WTC11 (cell line): ENCODE results near the gene PFKP. TPM values are rescaled to one million over a fixed set of nuclear protein-coding genes. Genes with fewer than 3 reads are reported as not detected.

ENCODE experiments used
- ATAC-seq: fragments of 200-7000 bp; cut with Tn5 transposase; 2 replicates; pipeline ENCODE4 v1.10.0; 2021; ENCODE audit warnings: mild to moderate bottlenecking, moderate library complexity
- CTCF ChIA-PET: fragments of 300-600 bp; sonication (Branson Sonifier 250); formaldehyde crosslinking; loops from one replicate; lab custom pipeline; 2021; ENCODE audit warnings: antibody characterized with exemption; lab: Charles Lee
- POLR2A ChIA-PET: fragments of 350-600 bp; sonication (Branson Sonifier 250); formaldehyde crosslinking; loops from one replicate; lab custom pipeline; 2021; ENCODE audit warnings: antibody characterized with exemption; lab: Charles Lee
- DNase-seq: peaks from one replicate; pipeline ENCODE4 v3.0.0; 2021; ENCODE audit warnings: low spot score
- H3K27ac Mint-ChIP-seq: 2 replicates; pipeline ENCODE4 v1.8.0; 2021; ENCODE audit warnings: mixed read lengths
- H3K27me3 Mint-ChIP-seq: 2 replicates; pipeline ENCODE4 v1.8.0; 2021; ENCODE audit warnings: low read depth, mild to moderate bottlenecking, moderate library complexity, mixed read lengths
- H3K36me3 Mint-ChIP-seq: 2 replicates; pipeline ENCODE4 v1.8.0; 2021; ENCODE audit warnings: mixed read lengths
- H3K4me1 Mint-ChIP-seq: 2 replicates; pipeline ENCODE4 v1.8.0; 2022; ENCODE audit warnings: mixed read lengths
- H3K4me3 Mint-ChIP-seq: 2 replicates; pipeline ENCODE4 v1.8.0; 2021; ENCODE audit warnings: mild to moderate bottlenecking, moderate library complexity, mixed read lengths
- H3K9me3 Mint-ChIP-seq: 2 replicates; pipeline ENCODE4 v1.8.0; 2021; ENCODE audit warnings: mixed read lengths
- CBFB ChIP-seq: sonication (generic); formaldehyde crosslinking; IDR thresholded peaks from 2 replicates; pipeline ENCODE4 v1.8.1; 2022; ENCODE audit warnings: mild to moderate bottlenecking, low read depth, missing genetic modification reagents
- ELF4 ChIP-seq: sonication (generic); formaldehyde crosslinking; IDR thresholded peaks from 2 replicates; pipeline ENCODE4 v1.8.1; 2022; ENCODE audit warnings: low read depth, mild to moderate bottlenecking, moderate library complexity, missing genetic modification reagents
- ETV6 ChIP-seq: sonication (generic); formaldehyde crosslinking; IDR thresholded peaks from 2 replicates; pipeline ENCODE4 v1.8.1; 2022; ENCODE audit warnings: mild to moderate bottlenecking, missing genetic modification reagents
- FOXJ3 ChIP-seq: sonication (generic); formaldehyde crosslinking; IDR thresholded peaks from 2 replicates; pipeline ENCODE4 v1.9.0; 2021; ENCODE audit warnings: missing genetic modification reagents, mild to moderate bottlenecking, borderline replicate concordance
- JAZF1 ChIP-seq: fragments of 250-450 bp; sonication (Bioruptor Pico); IDR thresholded peaks from 2 replicates; pipeline ENCODE4 v1.9.0; 2021; ENCODE audit warnings: moderate library complexity, mild to moderate bottlenecking, inconsistent platforms
- JUN ChIP-seq: sonication (generic); formaldehyde crosslinking; IDR thresholded peaks from 2 replicates; pipeline ENCODE4 v1.8.0; 2023; ENCODE audit warnings: mild to moderate bottlenecking, missing genetic modification reagents
- MXD4 ChIP-seq: fragments of 250-450 bp; sonication (Bioruptor Pico); IDR thresholded peaks from 2 replicates; pipeline ENCODE4 v1.8.0; 2021; ENCODE audit warnings: mild to moderate bottlenecking, moderate library complexity, borderline replicate concordance
- NFYB ChIP-seq: sonication (generic); formaldehyde crosslinking; conservative IDR thresholded peaks from 2 replicates; pipeline ENCODE4 v1.8.0; 2022; ENCODE audit warnings: low read depth, missing genetic modification reagents
- PRRX2 ChIP-seq: fragments of 250-450 bp; sonication (Bioruptor Pico); IDR thresholded peaks from 2 replicates; pipeline ENCODE4 v1.8.0; 2021; ENCODE audit warnings: mild to moderate bottlenecking
- SMAD4 ChIP-seq: sonication (generic); formaldehyde crosslinking; IDR thresholded peaks from 2 replicates; pipeline ENCODE4 v1.8.0; 2022; ENCODE audit warnings: mild to moderate bottlenecking, missing genetic modification reagents
- SOX15 ChIP-seq: fragments of 250-450 bp; sonication (Bioruptor Pico); IDR thresholded peaks from 2 replicates; pipeline ENCODE4 v1.9.0; 2021; ENCODE audit warnings: mild to moderate bottlenecking
- SP1 ChIP-seq: sonication (generic); formaldehyde crosslinking; conservative IDR thresholded peaks from 2 replicates; pipeline ENCODE4 v1.8.1; 2022; ENCODE audit warnings: missing genetic modification reagents
- TCF7 ChIP-seq: sonication (generic); formaldehyde crosslinking; IDR thresholded peaks from 2 replicates; pipeline ENCODE4 v1.8.0; 2022; ENCODE audit warnings: mild to moderate bottlenecking, low read depth, missing genetic modification reagents, moderate library complexity
- ZNF219 ChIP-seq: sonication (generic); formaldehyde crosslinking; IDR thresholded peaks from 2 replicates; pipeline ENCODE4 v1.8.0; 2023; ENCODE audit warnings: missing genetic modification reagents, mild to moderate bottlenecking, borderline replicate concordance
- ZNF263 ChIP-seq: sonication (generic); formaldehyde crosslinking; IDR thresholded peaks from 2 replicates; pipeline ENCODE4 v1.8.1; 2022; ENCODE audit warnings: low read depth, mild to moderate bottlenecking, moderate library complexity, missing genetic modification reagents
- total RNA-seq: library from RNA; stranded (reverse); gene quantifications from 3 replicates; pipeline ENCODE4 v1.2.3, GENCODE V29; 2021
- TF ChIP-seq, protein P1 (sequence below): sonication (generic); formaldehyde crosslinking; IDR thresholded peaks from 2 replicates; pipeline ENCODE4 v1.8.0; 2022; ENCODE audit warnings: mild to moderate bottlenecking, missing genetic modification reagents
- TF ChIP-seq, protein P2 (sequence below): fragments of 250-450 bp; sonication (Bioruptor Pico); IDR thresholded peaks from 2 replicates; pipeline ENCODE4 v1.8.0; 2021; ENCODE audit warnings: mild to moderate bottlenecking
- TF ChIP-seq, protein P3 (sequence below): fragments of 200-600 bp; IDR thresholded peaks from 2 replicates; pipeline ENCODE4 v1.8.0; 2022; ENCODE audit warnings: antibody characterized with exemption
- TF ChIP-seq, protein P4 (sequence below): sonication (generic); formaldehyde crosslinking; IDR thresholded peaks from 2 replicates; pipeline ENCODE4 v1.8.1; 2023; ENCODE audit warnings: mild to moderate bottlenecking, missing genetic modification reagents, moderate library complexity
- TF ChIP-seq, protein P5 (sequence below): sonication (generic); formaldehyde crosslinking; IDR thresholded peaks from 2 replicates; pipeline ENCODE4 v1.8.0; 2023; ENCODE audit warnings: mild to moderate bottlenecking, missing genetic modification reagents
- TF ChIP-seq, protein P6 (sequence below): sonication (generic); formaldehyde crosslinking; IDR thresholded peaks from 2 replicates; pipeline ENCODE4 v1.8.1; 2022; ENCODE audit warnings: missing genetic modification reagents, borderline replicate concordance

The PFKP gene
- total RNA-seq, 1 experiment from 2014 or later, result 127 TPM

DNA sequence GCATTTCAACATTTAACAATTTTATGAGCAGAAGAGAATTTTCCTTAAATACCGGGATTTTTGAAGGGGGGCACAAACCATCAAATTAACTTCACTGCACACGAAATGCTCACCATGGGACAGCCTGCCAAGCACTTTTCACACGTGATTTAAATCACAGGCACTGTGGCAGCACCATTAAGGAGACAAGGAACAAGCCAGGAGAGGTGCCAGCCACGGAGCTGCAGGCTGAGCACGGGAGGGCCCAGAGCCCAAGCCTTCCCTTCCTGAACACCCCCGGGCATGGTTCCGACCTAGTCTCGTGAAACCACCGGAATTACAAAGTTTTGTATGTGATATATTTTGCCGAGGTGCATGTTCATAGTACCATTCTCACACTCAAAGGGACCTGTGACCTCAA, 91.8 kb downstream of the PFKP start (continued):
- TF ChIP-seq, protein P1, sequence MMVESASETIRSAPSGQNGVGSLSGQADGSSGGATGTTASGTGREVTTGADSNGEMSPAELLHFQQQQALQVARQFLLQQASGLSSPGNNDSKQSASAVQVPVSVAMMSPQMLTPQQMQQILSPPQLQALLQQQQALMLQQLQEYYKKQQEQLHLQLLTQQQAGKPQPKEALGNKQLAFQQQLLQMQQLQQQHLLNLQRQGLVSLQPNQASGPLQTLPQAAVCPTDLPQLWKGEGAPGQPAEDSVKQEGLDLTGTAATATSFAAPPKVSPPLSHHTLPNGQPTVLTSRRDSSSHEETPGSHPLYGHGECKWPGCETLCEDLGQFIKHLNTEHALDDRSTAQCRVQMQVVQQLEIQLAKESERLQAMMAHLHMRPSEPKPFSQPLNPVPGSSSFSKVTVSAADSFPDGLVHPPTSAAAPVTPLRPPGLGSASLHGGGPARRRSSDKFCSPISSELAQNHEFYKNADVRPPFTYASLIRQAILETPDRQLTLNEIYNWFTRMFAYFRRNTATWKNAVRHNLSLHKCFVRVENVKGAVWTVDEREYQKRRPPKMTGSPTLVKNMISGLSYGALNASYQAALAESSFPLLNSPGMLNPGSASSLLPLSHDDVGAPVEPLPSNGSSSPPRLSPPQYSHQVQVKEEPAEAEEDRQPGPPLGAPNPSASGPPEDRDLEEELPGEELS (CRISPR knock-in tag), result no peak
- no peak for TF ChIP-seq ZNF219
- TF ChIP-seq, protein P2, sequence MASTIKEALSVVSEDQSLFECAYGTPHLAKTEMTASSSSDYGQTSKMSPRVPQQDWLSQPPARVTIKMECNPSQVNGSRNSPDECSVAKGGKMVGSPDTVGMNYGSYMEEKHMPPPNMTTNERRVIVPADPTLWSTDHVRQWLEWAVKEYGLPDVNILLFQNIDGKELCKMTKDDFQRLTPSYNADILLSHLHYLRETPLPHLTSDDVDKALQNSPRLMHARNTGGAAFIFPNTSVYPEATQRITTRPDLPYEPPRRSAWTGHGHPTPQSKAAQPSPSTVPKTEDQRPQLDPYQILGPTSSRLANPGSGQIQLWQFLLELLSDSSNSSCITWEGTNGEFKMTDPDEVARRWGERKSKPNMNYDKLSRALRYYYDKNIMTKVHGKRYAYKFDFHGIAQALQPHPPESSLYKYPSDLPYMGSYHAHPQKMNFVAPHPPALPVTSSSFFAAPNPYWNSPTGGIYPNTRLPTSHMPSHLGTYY (CRISPR knock-in tag), result no peak
- TF ChIP-seq NFYB, result no peak
- TF ChIP-seq JUN (CRISPR knock-in tag), result no peak

DNA sequence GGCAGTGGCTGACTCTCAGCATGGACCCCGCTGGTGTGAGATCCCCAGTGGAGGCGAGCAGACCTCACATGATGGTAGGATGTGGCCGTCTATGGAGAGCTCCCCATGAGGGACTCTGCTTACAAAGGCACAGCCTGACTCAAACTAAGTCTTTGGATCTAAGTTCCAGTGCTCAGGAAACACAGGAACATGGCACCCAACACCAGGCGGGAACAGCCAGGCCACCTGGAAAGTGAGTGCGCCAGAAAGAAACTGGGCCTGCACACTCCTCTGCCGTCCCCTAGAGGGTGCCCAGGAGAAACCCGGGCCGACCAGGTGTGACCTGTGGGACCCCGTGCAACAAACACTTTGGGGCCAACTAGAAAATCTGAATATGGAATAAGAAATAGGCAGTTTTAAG, 95.2 kb downstream of the PFKP start:
- Mint-ChIP-seq H3K27ac (no peak overlapping the region; the same call in 1 of the 2 replicates), H3K4me3 (no peak overlapping the region), H3K36me3 (peaks cover 52% of the 10 kb centered on the region)
- DNase-seq (peak; percentile 52), ATAC-seq (peak; percentile 99)
- POLR2A ChIA-PET, result interaction anchor here (0.7 kb wide), 1 partner anchor 10 kb away, joined by 3 read pairs; the partner anchor contains the start of gene PITRM1
- CTCF ChIA-PET, result no interaction called here
- TF ChIP-seq ELF4, result no peak
- TF ChIP-seq JUN (CRISPR knock-in tag), result no peak
- no peak for TF ChIP-seq ZNF263 (CRISPR knock-in tag)
- no peak for TF ChIP-seq ETV6 (CRISPR knock-in tag)
- TF ChIP-seq, protein P3, sequence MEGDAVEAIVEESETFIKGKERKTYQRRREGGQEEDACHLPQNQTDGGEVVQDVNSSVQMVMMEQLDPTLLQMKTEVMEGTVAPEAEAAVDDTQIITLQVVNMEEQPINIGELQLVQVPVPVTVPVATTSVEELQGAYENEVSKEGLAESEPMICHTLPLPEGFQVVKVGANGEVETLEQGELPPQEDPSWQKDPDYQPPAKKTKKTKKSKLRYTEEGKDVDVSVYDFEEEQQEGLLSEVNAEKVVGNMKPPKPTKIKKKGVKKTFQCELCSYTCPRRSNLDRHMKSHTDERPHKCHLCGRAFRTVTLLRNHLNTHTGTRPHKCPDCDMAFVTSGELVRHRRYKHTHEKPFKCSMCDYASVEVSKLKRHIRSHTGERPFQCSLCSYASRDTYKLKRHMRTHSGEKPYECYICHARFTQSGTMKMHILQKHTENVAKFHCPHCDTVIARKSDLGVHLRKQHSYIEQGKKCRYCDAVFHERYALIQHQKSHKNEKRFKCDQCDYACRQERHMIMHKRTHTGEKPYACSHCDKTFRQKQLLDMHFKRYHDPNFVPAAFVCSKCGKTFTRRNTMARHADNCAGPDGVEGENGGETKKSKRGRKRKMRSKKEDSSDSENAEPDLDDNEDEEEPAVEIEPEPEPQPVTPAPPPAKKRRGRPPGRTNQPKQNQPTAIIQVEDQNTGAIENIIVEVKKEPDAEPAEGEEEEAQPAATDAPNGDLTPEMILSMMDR, result peak; percentile 33; the same call in 1 of the 2 replicates
- TF ChIP-seq, all 79 proteins: peak for 1
- H3K4me1 Mint-ChIP-seq, result no peaks in the 10 kb centered on the region
- H3K9me3 Mint-ChIP-seq, result no peaks in the 10 kb centered on the region
- H3K27me3 Mint-ChIP-seq, result no peaks in the 10 kb centered on the region

DNA sequence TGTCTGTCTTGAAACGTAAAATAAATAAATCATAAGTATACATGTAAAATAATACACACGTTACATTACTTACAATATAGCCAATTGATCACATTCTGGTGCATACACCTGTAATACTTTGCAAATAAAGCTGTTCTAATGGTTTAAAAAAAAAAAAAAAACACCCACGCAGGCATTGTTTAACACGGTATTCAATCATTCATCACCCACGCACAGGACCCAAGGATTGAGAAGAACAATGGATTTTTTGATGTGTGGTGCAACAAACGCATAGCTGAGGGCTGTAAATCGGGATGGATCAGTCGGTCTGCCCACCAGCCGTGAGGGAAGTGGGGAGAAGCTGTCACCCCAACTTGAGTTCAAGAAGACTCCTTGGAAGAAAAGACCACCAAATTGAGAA, 96.5 kb downstream of the PFKP start:
- ChIA-PET POLR2A (interaction anchor here (0.7 kb wide), 1 partner anchor 15 kb away, joined by 4 read pairs; no protein-coding TSS in a partner anchor), CTCF (interaction anchor here (0.8 to 1.2 kb wide), 3 partner anchors 9 to 236 kb away, joined by 3 to 5 read pairs (median 3); no protein-coding TSS in a partner anchor)
- H3K36me3 Mint-ChIP-seq, result peaks cover 41% of the 10 kb centered on the region
- no peaks in the 10 kb centered on the region for H3K9me3 Mint-ChIP-seq
- H3K27me3 Mint-ChIP-seq, result no peaks in the 10 kb centered on the region
- H3K27ac Mint-ChIP-seq, result no peak overlapping the region
- no peak for DNase-seq
- no peaks in the 10 kb centered on the region for H3K4me1 Mint-ChIP-seq
- no peak for ATAC-seq
- no peak overlapping the region for H3K4me3 Mint-ChIP-seq
- TF ChIP-seq, protein P2 (CRISPR knock-in tag), result no peak
- TF ChIP-seq SP1 (CRISPR knock-in tag) (no peak), PRRX2 (CRISPR knock-in tag) (no peak), CBFB (CRISPR knock-in tag) (no peak), SOX15 (CRISPR knock-in tag) (no peak), FOXJ3 (CRISPR knock-in tag) (no peak), TCF7 (no peak), JAZF1 (no peak), MXD4 (CRISPR knock-in tag) (no peak), NFYB (no peak), SMAD4 (CRISPR knock-in tag) (no peak)
- TF ChIP-seq, protein P4, sequence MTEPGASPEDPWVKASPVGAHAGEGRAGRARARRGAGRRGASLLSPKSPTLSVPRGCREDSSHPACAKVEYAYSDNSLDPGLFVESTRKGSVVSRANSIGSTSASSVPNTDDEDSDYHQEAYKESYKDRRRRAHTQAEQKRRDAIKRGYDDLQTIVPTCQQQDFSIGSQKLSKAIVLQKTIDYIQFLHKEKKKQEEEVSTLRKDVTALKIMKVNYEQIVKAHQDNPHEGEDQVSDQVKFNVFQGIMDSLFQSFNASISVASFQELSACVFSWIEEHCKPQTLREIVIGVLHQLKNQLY, result no peak
- TF ChIP-seq, protein P5, sequence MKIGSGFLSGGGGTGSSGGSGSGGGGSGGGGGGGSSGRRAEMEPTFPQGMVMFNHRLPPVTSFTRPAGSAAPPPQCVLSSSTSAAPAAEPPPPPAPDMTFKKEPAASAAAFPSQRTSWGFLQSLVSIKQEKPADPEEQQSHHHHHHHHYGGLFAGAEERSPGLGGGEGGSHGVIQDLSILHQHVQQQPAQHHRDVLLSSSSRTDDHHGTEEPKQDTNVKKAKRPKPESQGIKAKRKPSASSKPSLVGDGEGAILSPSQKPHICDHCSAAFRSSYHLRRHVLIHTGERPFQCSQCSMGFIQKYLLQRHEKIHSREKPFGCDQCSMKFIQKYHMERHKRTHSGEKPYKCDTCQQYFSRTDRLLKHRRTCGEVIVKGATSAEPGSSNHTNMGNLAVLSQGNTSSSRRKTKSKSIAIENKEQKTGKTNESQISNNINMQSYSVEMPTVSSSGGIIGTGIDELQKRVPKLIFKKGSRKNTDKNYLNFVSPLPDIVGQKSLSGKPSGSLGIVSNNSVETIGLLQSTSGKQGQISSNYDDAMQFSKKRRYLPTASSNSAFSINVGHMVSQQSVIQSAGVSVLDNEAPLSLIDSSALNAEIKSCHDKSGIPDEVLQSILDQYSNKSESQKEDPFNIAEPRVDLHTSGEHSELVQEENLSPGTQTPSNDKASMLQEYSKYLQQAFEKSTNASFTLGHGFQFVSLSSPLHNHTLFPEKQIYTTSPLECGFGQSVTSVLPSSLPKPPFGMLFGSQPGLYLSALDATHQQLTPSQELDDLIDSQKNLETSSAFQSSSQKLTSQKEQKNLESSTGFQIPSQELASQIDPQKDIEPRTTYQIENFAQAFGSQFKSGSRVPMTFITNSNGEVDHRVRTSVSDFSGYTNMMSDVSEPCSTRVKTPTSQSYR (CRISPR knock-in tag), result no peak
- TF ChIP-seq, protein P6, sequence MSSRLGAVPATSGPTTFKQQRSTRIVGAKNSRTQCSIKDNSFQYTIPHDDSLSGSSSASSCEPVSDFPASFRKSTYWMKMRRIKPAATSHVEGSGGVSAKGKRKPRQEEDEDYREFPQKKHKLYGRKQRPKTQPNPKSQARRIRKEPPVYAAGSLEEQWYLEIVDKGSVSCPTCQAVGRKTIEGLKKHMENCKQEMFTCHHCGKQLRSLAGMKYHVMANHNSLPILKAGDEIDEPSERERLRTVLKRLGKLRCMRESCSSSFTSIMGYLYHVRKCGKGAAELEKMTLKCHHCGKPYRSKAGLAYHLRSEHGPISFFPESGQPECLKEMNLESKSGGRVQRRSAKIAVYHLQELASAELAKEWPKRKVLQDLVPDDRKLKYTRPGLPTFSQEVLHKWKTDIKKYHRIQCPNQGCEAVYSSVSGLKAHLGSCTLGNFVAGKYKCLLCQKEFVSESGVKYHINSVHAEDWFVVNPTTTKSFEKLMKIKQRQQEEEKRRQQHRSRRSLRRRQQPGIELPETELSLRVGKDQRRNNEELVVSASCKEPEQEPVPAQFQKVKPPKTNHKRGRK (CRISPR knock-in tag), result no peak
